Measurements from ENCODE around the gene DIPK1A.

GRCh38 chr1:93000291-93000690 is 39.0 kb upstream of the DIPK1A start:
- TF ChIP-seq, protein P1, sequence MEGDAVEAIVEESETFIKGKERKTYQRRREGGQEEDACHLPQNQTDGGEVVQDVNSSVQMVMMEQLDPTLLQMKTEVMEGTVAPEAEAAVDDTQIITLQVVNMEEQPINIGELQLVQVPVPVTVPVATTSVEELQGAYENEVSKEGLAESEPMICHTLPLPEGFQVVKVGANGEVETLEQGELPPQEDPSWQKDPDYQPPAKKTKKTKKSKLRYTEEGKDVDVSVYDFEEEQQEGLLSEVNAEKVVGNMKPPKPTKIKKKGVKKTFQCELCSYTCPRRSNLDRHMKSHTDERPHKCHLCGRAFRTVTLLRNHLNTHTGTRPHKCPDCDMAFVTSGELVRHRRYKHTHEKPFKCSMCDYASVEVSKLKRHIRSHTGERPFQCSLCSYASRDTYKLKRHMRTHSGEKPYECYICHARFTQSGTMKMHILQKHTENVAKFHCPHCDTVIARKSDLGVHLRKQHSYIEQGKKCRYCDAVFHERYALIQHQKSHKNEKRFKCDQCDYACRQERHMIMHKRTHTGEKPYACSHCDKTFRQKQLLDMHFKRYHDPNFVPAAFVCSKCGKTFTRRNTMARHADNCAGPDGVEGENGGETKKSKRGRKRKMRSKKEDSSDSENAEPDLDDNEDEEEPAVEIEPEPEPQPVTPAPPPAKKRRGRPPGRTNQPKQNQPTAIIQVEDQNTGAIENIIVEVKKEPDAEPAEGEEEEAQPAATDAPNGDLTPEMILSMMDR (conservative IDR thresholded peaks at IDR 0.05), result no peak
- no peak for TF ChIP-seq EZH2 (IDR thresholded peaks at IDR 0.05; ENCODE audit: low read depth)

All from PC-9 (cell line).